Neural progenitor cell (in vitro differentiated cells): ENCODE data around the gene MSMO1.

Source experiments
- EZH2 ChIP-seq: fragments of 200-600 bp; sonication (generic); IDR thresholded peaks from 2 replicates; pipeline ENCODE4 v1.6.1; 2017; ENCODE audit warnings: antibody characterized with exemption, mild to moderate bottlenecking, moderate library complexity
- TF ChIP-seq, protein P1 (sequence below): fragments of 200-600 bp; sonication (generic); IDR thresholded peaks from 2 replicates; pipeline ENCODE4 v1.5.1; 2017; ENCODE audit warnings: antibody characterized with exemption, mild to moderate bottlenecking

DNA sequence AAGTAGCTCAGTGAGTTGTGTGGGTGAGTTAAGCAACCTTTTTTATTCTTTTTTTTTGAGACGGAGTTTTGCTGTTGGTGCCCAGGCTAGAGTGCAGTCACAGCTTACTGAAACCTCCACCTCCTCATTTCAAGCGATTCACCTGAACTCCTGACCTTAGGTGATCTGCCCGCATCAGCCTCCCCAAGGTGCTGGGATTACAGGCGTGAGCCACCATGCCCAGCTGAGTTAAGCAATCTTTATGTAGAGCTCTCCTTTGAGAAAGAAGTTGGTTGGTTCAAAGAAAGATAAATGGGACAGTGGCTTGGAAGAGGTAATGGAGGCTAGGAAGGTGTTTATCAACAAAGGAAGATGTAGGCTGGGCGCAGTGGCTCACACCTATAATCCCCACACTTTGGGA lies 3.2 kb downstream of the MSMO1 start:
- TF ChIP-seq, protein P1, sequence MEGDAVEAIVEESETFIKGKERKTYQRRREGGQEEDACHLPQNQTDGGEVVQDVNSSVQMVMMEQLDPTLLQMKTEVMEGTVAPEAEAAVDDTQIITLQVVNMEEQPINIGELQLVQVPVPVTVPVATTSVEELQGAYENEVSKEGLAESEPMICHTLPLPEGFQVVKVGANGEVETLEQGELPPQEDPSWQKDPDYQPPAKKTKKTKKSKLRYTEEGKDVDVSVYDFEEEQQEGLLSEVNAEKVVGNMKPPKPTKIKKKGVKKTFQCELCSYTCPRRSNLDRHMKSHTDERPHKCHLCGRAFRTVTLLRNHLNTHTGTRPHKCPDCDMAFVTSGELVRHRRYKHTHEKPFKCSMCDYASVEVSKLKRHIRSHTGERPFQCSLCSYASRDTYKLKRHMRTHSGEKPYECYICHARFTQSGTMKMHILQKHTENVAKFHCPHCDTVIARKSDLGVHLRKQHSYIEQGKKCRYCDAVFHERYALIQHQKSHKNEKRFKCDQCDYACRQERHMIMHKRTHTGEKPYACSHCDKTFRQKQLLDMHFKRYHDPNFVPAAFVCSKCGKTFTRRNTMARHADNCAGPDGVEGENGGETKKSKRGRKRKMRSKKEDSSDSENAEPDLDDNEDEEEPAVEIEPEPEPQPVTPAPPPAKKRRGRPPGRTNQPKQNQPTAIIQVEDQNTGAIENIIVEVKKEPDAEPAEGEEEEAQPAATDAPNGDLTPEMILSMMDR: no peak
- TF ChIP-seq EZH2: no peak
